ENCODE measurements around the gene JMY.
A peak's percentile ranks its signal among the peaks of the same experiment; 100 is the strongest.
"Not testable (repeated sequence)": the region's sequence is repeated elsewhere in the genome, so short reads cannot be mapped to it uniquely, and the experiment has no call there.

The JMY gene

GRCh38 chr5:79242242-79243039 lies 6.5 kb downstream of the JMY start:
- peak overlapping the region; percentile 62 for H3K4me3 Mint-ChIP-seq

GRCh38 chr5:79243224-79243623 lies 7.3 kb downstream of the JMY start:
- ATAC-seq (replicated peaks; ENCODE audit: extremely low read depth, poor library complexity, severe bottlenecking) (no peak), DNase-seq (ENCODE audit: low spot score in 2 of 2) (no peak)
- H3K9me3 Mint-ChIP-seq = no peaks in the 10 kb centered on the region
- H3K27me3 Mint-ChIP-seq = no peaks in the 10 kb centered on the region
- no peak overlapping the region for H3K4me3 Mint-ChIP-seq
- H3K27ac Mint-ChIP-seq (ENCODE audit: low read depth) = no peak overlapping the region
- peaks cover 63% of the 10 kb centered on the region for H3K4me1 Mint-ChIP-seq
- peaks cover 6% of the 10 kb centered on the region for H3K36me3 Mint-ChIP-seq (ENCODE audit: insufficient read depth)

More at GRCh38 chr5:79242242-79243039, 6.5 kb downstream of the JMY start:
- Mint-ChIP-seq H3K4me1 (peaks cover 70% of the 10 kb centered on the region), H3K9me3 (no peaks in the 10 kb centered on the region), H3K27me3 (no peaks in the 10 kb centered on the region), H3K27ac (ENCODE audit: low read depth) (peak overlapping the region; percentile 29), H3K36me3 (ENCODE audit: insufficient read depth) (peaks cover 11% of the 10 kb centered on the region)
- DNase-seq (ENCODE audit: low spot score in 2 of 2) = no peak
- ATAC-seq (replicated peaks; ENCODE audit: extremely low read depth, poor library complexity, severe bottlenecking) = no peak

- H3K36me3 Mint-ChIP-seq (ENCODE audit: insufficient read depth); H3K9me3 Mint-ChIP-seq; ATAC-seq (replicated peaks; ENCODE audit: extremely low read depth, poor library complexity, severe bottlenecking); H3K27me3 Mint-ChIP-seq; DNase-seq (ENCODE audit: low spot score in 2 of 2): not testable (repeated sequence)
- H3K4me3 Mint-ChIP-seq = peak overlapping the region; percentile 5
- peak overlapping the region; percentile 50 for H3K27ac Mint-ChIP-seq (ENCODE audit: low read depth)
- H3K4me1 Mint-ChIP-seq = peaks cover 64% of the 10 kb centered on the region
These were observed 18.1 kb downstream of the JMY start for GRCh38 chr5:79254067-79254466.

DNA sequence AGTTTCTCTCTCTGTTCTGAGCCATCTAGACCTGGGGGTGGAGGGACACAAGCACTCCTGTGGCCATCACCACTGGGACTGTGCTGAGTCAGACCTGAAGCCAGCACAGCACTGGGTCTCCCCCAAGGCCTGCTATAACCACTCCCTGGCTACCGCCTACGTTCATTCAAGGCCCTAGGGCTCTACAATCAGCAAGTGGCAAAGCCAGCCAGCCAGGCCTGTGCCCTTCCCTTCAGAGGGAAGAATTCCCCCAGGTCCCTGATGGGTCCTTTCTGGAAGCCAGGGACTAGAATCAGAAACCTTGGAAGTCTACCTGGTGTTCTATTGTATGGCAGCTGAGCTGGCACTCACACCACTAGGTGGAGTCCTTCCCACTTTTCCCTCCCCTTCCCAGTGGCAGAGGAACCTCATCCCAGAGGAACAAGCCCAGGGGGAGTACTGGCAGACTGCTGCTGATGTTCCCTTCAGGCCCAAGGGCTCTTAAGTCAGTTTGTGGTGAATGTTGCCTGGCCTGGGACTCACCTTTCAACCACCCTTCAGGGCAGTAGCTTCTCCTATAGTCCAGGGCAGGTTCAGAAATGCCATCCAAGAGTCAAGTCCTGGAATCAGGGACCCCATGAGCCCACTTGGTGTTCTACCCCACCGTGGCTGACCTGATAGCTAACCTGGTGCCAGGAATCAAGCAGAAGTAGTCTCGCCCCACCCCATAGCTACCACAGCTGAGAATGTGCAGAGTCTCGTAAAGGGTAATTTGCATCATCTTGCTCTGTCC lies 20.0 kb downstream of the JMY start:
- no peaks in the 10 kb centered on the region for H3K9me3 Mint-ChIP-seq
- H3K27ac Mint-ChIP-seq (ENCODE audit: low read depth) = no peak overlapping the region
- ATAC-seq (replicated peaks; ENCODE audit: extremely low read depth, poor library complexity, severe bottlenecking) (no peak), DNase-seq (ENCODE audit: low spot score in 2 of 2) (no peak)
- H3K27me3 Mint-ChIP-seq = no peaks in the 10 kb centered on the region
- H3K4me3 Mint-ChIP-seq = no peak overlapping the region
- peaks cover 8% of the 10 kb centered on the region for H3K36me3 Mint-ChIP-seq (ENCODE audit: insufficient read depth)
- H3K4me1 Mint-ChIP-seq = peaks cover 51% of the 10 kb centered on the region

DNA sequence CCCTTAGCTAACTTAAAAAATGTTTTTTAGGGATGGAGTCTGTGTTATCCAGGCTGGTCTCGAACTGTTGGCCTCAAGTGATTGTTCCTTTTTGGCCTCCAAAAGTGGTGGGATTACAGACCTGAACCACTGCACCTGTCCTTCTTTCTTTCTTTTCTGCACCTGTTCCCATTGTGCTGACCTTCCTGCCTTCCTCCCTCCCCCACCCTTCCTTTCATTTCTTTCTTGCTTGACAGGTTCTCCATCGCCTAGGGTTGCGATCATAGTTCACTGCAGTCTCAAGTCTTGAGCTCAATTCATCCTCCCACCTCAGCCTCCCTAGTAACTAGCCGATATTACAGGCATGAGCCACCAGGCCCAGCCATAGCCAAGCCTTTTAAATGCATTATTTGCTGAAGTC lies 20.6 kb downstream of the JMY start:
- no peak for DNase-seq (ENCODE audit: low spot score in 2 of 2)
- Mint-ChIP-seq H3K9me3 (no peaks in the 10 kb centered on the region), H3K27me3 (no peaks in the 10 kb centered on the region), H3K4me3 (no peak overlapping the region), H3K36me3 (ENCODE audit: insufficient read depth) (peaks cover 9% of the 10 kb centered on the region), H3K4me1 (peaks cover 52% of the 10 kb centered on the region), H3K27ac (ENCODE audit: low read depth) (no peak overlapping the region)
- no peak for ATAC-seq (replicated peaks; ENCODE audit: extremely low read depth, poor library complexity, severe bottlenecking)

GRCh38 chr5:79257314-79257713 lies 21.4 kb downstream of the JMY start:
- no peaks in the 10 kb centered on the region for H3K9me3 Mint-ChIP-seq
- H3K27me3 Mint-ChIP-seq = no peaks in the 10 kb centered on the region
- peaks cover 56% of the 10 kb centered on the region for H3K4me1 Mint-ChIP-seq
- ATAC-seq (replicated peaks; ENCODE audit: extremely low read depth, poor library complexity, severe bottlenecking) (no peak), DNase-seq (ENCODE audit: low spot score in 2 of 2) (no peak)
- H3K27ac Mint-ChIP-seq (ENCODE audit: low read depth) = no peak overlapping the region
- H3K36me3 Mint-ChIP-seq (ENCODE audit: insufficient read depth) = peaks cover 11% of the 10 kb centered on the region
- H3K4me3 Mint-ChIP-seq = no peak overlapping the region

DNA sequence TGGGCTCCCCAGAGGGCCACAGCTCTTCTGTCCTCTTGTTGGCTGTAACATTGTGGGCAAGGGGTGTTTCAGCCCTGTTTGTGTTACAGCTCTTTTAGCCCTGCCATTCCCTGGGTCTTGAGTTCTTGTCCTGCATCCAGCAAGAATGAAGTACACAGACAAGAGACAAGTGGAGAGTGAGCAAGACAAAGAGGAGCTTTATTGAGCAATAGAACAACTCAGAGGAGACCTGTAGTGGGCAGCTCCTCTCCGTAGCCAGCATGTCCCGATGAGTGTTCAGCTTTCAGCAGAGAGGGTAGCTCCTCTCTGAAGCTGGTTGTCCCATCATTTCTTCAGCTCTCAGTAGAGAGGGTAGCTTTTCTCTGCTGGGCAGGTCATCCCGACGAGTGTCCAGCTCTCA lies 22.9 kb downstream of the JMY start:
- peaks cover 13% of the 10 kb centered on the region for H3K36me3 Mint-ChIP-seq (ENCODE audit: insufficient read depth)
- H3K27ac Mint-ChIP-seq (ENCODE audit: low read depth) = no peak overlapping the region
- H3K4me1 Mint-ChIP-seq = peaks cover 56% of the 10 kb centered on the region
- no peaks in the 10 kb centered on the region for H3K27me3 Mint-ChIP-seq
- H3K9me3 Mint-ChIP-seq = no peaks in the 10 kb centered on the region
- no peak overlapping the region for H3K4me3 Mint-ChIP-seq
- DNase-seq (ENCODE audit: low spot score in 2 of 2) = no peak
- ATAC-seq (replicated peaks; ENCODE audit: extremely low read depth, poor library complexity, severe bottlenecking) = no peak

DNA sequence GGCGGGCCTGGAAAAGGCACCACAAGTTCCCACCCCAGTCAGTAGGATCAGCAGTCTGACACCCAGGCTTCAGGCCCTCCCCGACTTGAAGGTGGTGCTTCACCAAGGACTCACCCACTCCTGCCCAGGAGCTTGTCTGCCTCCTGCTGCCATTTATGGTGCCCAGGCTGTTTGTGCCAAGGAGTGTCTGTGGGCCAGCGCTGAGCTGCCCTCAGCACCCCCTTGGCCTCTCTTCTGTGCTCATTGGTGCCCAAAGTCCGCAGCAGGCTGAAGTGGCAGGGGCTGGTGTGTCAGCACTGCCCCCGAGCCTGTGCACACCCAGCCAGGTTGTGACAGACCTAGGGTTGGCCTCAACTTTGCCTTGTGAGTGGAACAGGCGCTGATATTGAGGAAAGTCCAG lies 23.5 kb downstream of the JMY start:
- ATAC-seq (replicated peaks; ENCODE audit: extremely low read depth, poor library complexity, severe bottlenecking) (no peak), DNase-seq (ENCODE audit: low spot score in 2 of 2) (no peak)
- no peaks in the 10 kb centered on the region for H3K9me3 Mint-ChIP-seq
- H3K36me3 Mint-ChIP-seq (ENCODE audit: insufficient read depth) = peaks cover 13% of the 10 kb centered on the region
- no peak overlapping the region for H3K4me3 Mint-ChIP-seq
- no peaks in the 10 kb centered on the region for H3K27me3 Mint-ChIP-seq
- no peak overlapping the region for H3K27ac Mint-ChIP-seq (ENCODE audit: low read depth)
- H3K4me1 Mint-ChIP-seq = peaks cover 52% of the 10 kb centered on the region

DNA sequence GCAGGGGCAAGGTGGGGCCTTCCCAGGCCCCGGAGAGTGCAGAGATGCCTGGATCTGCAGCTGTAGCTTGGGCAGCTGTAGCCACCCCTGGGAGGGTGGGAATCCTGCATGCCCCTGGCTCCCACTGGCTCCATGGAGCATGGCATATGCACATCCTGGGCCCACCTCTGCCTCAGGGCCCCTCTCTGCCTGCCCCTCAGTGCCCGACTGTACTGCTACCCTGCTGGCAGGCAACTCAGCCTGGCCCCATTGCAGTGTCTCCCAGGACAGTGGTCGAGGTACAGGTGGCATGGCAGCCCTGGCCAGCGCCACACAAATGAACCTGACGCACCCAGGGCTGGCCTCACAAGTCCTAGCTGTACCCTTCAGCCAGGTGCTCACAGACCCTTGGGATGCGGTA lies 23.9 kb downstream of the JMY start:
- ATAC-seq (replicated peaks; ENCODE audit: extremely low read depth, poor library complexity, severe bottlenecking) (no peak), DNase-seq (ENCODE audit: low spot score in 2 of 2) (no peak)
- peaks cover 48% of the 10 kb centered on the region for H3K4me1 Mint-ChIP-seq
- no peak overlapping the region for H3K27ac Mint-ChIP-seq (ENCODE audit: low read depth)
- H3K9me3 Mint-ChIP-seq = no peaks in the 10 kb centered on the region
- no peak overlapping the region for H3K4me3 Mint-ChIP-seq
- H3K27me3 Mint-ChIP-seq = no peaks in the 10 kb centered on the region
- H3K36me3 Mint-ChIP-seq (ENCODE audit: insufficient read depth) = peaks cover 11% of the 10 kb centered on the region

DNA sequence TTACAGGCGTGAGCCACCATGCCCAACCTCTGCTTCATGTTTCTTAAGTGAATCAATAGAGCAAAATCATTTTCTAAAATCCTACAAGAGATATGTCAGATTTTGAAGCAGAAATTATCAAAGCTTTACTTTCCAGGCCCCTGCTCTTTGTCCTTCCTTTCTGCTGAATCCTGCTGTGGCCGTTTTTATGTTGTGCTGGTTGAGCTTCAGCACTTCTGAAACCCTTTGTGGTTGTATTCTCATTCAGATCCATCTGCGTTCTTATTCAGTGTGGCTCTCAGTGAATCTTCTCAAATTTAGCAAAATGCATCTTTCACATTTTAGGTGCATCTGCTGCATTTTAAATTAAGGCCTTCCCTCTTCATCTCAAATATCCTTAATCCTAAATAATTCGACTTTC lies 26.0 kb downstream of the JMY start:
- H3K4me1 Mint-ChIP-seq = peaks cover 32% of the 10 kb centered on the region

DNA sequence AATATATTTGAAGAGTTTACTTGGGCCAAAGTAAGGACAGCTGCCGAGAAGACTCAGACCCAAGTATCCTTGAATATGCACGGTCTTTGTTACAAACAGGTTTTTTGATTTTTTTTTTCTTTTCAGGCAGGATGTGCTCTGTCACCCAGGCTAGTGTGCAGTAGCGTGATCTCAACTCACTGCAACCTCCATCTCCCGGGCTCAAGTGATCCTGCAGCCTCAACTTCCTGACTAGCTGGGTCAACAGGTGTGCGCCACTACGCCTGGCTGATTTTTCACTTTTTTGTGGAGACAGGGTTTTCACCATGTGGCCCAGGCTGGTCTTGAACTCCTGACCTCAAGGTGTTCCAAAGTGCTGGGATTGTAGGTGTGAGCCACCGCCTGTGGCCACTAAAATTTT lies 27.4 kb downstream of the JMY start:
- Mint-ChIP-seq H3K27me3 (no peaks in the 10 kb centered on the region), H3K9me3 (no peaks in the 10 kb centered on the region), H3K4me3 (no peak overlapping the region), H3K27ac (ENCODE audit: low read depth) (no peak overlapping the region), H3K36me3 (ENCODE audit: insufficient read depth) (peaks cover 8% of the 10 kb centered on the region), H3K4me1 (peaks cover 40% of the 10 kb centered on the region)
- DNase-seq (ENCODE audit: low spot score in 2 of 2) = no peak
- ATAC-seq (replicated peaks; ENCODE audit: extremely low read depth, poor library complexity, severe bottlenecking) = no peak

More for the DNA sequence above, 26.0 kb downstream of the JMY start:
- no peaks in the 10 kb centered on the region for H3K27me3 Mint-ChIP-seq
- no peaks in the 10 kb centered on the region for H3K9me3 Mint-ChIP-seq
- peaks cover 10% of the 10 kb centered on the region for H3K36me3 Mint-ChIP-seq (ENCODE audit: insufficient read depth)
- no peak overlapping the region for H3K27ac Mint-ChIP-seq (ENCODE audit: low read depth)
- DNase-seq (ENCODE audit: low spot score in 2 of 2) (no peak), ATAC-seq (replicated peaks; ENCODE audit: extremely low read depth, poor library complexity, severe bottlenecking) (no peak)
- H3K4me3 Mint-ChIP-seq = peak overlapping the region; percentile 31

- Mint-ChIP-seq H3K36me3 (ENCODE audit: insufficient read depth) (peaks cover 16% of the 10 kb centered on the region), H3K4me3 (no peak overlapping the region), H3K27ac (ENCODE audit: low read depth) (peak overlapping the region; percentile 17), H3K9me3 (no peaks in the 10 kb centered on the region), H3K27me3 (no peaks in the 10 kb centered on the region), H3K4me1 (peaks cover 50% of the 10 kb centered on the region)
- ATAC-seq (replicated peaks; ENCODE audit: extremely low read depth, poor library complexity, severe bottlenecking) (no peak), DNase-seq (ENCODE audit: low spot score in 2 of 2) (no peak)
These were observed 31.2 kb downstream of the JMY start for GRCh38 chr5:79267180-79267579.

DNA sequence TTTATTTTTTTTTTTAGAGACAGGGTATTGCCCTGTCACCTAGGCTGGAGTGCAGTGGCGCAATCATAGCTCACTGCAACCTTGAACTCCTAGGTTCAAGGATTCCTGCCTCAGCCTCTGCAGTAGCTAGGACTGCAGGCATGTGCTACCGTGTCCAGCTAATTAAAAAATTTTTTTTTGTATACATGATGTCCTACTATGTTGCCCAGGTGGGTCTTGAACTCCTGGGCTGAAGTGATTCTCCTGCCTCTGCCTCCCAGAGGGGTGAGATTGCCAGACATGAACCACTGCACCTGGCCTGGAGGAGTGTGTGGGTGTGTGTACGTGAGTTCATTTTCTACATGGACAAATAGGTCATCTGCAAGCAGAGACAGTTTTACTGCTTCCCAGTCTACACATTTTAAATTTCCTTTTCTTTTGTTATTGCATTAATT lies 33.8 kb downstream of the JMY start:
- H3K27me3 Mint-ChIP-seq = no peaks in the 10 kb centered on the region
- no peak for ATAC-seq (replicated peaks; ENCODE audit: extremely low read depth, poor library complexity, severe bottlenecking)
- no peak overlapping the region for H3K27ac Mint-ChIP-seq (ENCODE audit: low read depth)
- H3K4me1 Mint-ChIP-seq = peaks cover 62% of the 10 kb centered on the region
- peaks cover 19% of the 10 kb centered on the region for H3K36me3 Mint-ChIP-seq (ENCODE audit: insufficient read depth)
- no peaks in the 10 kb centered on the region for H3K9me3 Mint-ChIP-seq
- DNase-seq (ENCODE audit: low spot score in 2 of 2) = no peak
- no peak overlapping the region for H3K4me3 Mint-ChIP-seq

Data from central memory CD8-positive, alpha-beta T cell (primary cell).